HepG2 (cell line): ENCODE measurements around the gene BACH2. TPM values are rescaled to one million over a fixed set of nuclear protein-coding genes. Genes with fewer than 3 reads are reported as not detected.

Experiments used
- ATAC-seq: fragments of 200-7000 bp; cut with Tn5 transposase; 3 replicates; pipeline ENCODE4 v1.9.1; 2020; ENCODE audit warnings: mild to moderate bottlenecking, moderate library complexity
- BruUV-seq: library from RNA; stranded (reverse); fragments of 400-500 nt; replicated peaks from 2 replicates; lab custom pipeline; 2021; lab: Mats Ljungman, UMichigan
- CTCF ChIA-PET: fragments of 300-600 bp; formaldehyde crosslinking; extraction: SDS; loops from one replicate; lab custom pipeline; 2021; ENCODE audit warnings: low total read pairs, inconsistent platforms, low intra/inter-chr PET ratio; lab: Yijun Ruan, JAX
- POLR2A ChIA-PET: fragments of 350-600 bp; sonication (Branson Sonifier 250); formaldehyde crosslinking; loops from one replicate; lab custom pipeline; 2020; ENCODE audit warnings: antibody characterized with exemption, inconsistent platforms; lab: Yijun Ruan, JAX
- DNase-seq: peaks from one replicate; pipeline ENCODE4 v3.0.0-alpha.2; 2015; ENCODE audit warnings: low spot score
- FAIRE-seq: peaks from 3 replicates; lab custom pipeline; 2011; peaks lifted over from hg19 to GRCh38; lab: Jason Lieb, UNC
- H2AFZ ChIP-seq: one replicate; pipeline ENCODE4 v1.6.1; 2011; ENCODE audit warnings: low read length, inconsistent platforms
- H3K27ac ChIP-seq: fragments of 300-600 bp; 3 replicates; pipeline ENCODE4 v1.8.0; 2011; ENCODE audit warnings: mixed run types, mild to moderate bottlenecking, mixed read lengths, low read length, inconsistent platforms; ENCODE audit not compliant: insufficient read depth; ENCODE audit errors: extremely low read length
- H3K27me3 ChIP-seq, 2 experiments: fragments of 200-600 bp in 1 of 2; 2 replicates in 1 of 2; 3 replicates in 1 of 2; pipeline versions ENCODE4 v1.6.0 to v1.8.0; 2011; ENCODE audit warnings: low read length in 2 of 2, mild to moderate bottlenecking in 2 of 2, moderate library complexity in 2 of 2, inconsistent platforms in 1 of 2; ENCODE audit not compliant: insufficient read depth in 2 of 2, control insufficient read depth in 1 of 2
- H3K36me3 ChIP-seq, 2 experiments: fragments of 200-600 bp in 1 of 2; replicated peaks in 1 of 2; 2 replicates in 1 of 2; 3 replicates in 1 of 2; pipeline versions ENCODE4 v1.5.1 to v1.8.0; 2011; ENCODE audit warnings: low read length in 2 of 2, inconsistent platforms in 1 of 2; ENCODE audit not compliant: insufficient read depth in 2 of 2, control insufficient read depth in 1 of 2
- H3K4me1 ChIP-seq: 2 replicates; pipeline ENCODE4 v1.5.1; 2012; ENCODE audit warnings: low read length, inconsistent platforms; ENCODE audit not compliant: insufficient read depth
- H3K4me2 ChIP-seq: 2 replicates; pipeline ENCODE4 v1.6.0; 2011; ENCODE audit warnings: low read depth, low read length, inconsistent platforms
- H3K4me3 ChIP-seq, 3 experiments: fragments of 200-600 bp in 1 of 3; sonication (generic), shearing (Covaris generic) in 1 of 3; replicated peaks in 1 of 3; 2 replicates each; pipeline ENCODE4 v1.5.1; 2011 to 2016; ENCODE audit warnings: low read length in 3 of 3, inconsistent platforms in 2 of 3, low read depth in 2 of 3, mild to moderate bottlenecking in 2 of 3, control low read depth in 1 of 3, mixed read lengths in 1 of 3; ENCODE audit not compliant: insufficient read depth in 1 of 3
- H3K79me2 ChIP-seq: one replicate; pipeline ENCODE4 v1.6.1; 2011; ENCODE audit warnings: low read length, inconsistent platforms; ENCODE audit not compliant: insufficient read depth
- H3K9ac ChIP-seq: 2 replicates; pipeline ENCODE4 v1.6.0; 2011; ENCODE audit warnings: mild to moderate bottlenecking, low read depth, low read length, inconsistent platforms; ENCODE audit not compliant: insufficient read depth
- H3K9me3 ChIP-seq: 2 replicates; pipeline ENCODE4 v1.5.1; 2012; ENCODE audit warnings: mild to moderate bottlenecking, low read length
- H4K20me1 ChIP-seq: 2 replicates; pipeline ENCODE4 v1.6.0; 2011; ENCODE audit warnings: inconsistent platforms, mild to moderate bottlenecking, low read length, moderate library complexity; ENCODE audit not compliant: insufficient read depth
- ARNT ChIP-seq: fragments of 450-650 bp; IDR thresholded peaks from 2 replicates; pipeline ENCODE4 v1.6.1; 2017
- BRD4 ChIP-seq: sonication (generic); formaldehyde crosslinking; IDR thresholded peaks from 2 replicates; pipeline ENCODE4 v1.4.0; 2020; ENCODE audit warnings: missing genetic modification reagents
- JUNB ChIP-seq: sonication (generic); formaldehyde crosslinking; IDR thresholded peaks from 2 replicates; pipeline ENCODE4 v1.8.0; 2022; ENCODE audit warnings: missing genetic modification reagents, mild to moderate bottlenecking, borderline replicate concordance
- MAX ChIP-seq: IDR thresholded peaks from 2 replicates; pipeline ENCODE4 v1.6.1; 2012; ENCODE audit warnings: inconsistent platforms
- NFYB ChIP-seq: sonication (generic); formaldehyde crosslinking; IDR thresholded peaks from 2 replicates; pipeline ENCODE4 v1.4.0; 2020; ENCODE audit warnings: missing genetic modification reagents
- PBX3 ChIP-seq: sonication (generic); formaldehyde crosslinking; IDR thresholded peaks from 2 replicates; pipeline ENCODE4 v1.8.1; 2023; ENCODE audit warnings: missing genetic modification reagents, inconsistent platforms, borderline replicate concordance
- PITX1 ChIP-seq: sonication (generic); formaldehyde crosslinking; IDR thresholded peaks from 2 replicates; pipeline ENCODE4 v1.5.1; 2020; ENCODE audit warnings: mild to moderate bottlenecking, missing genetic modification reagents
- SP4 ChIP-seq: sonication (generic); formaldehyde crosslinking; IDR thresholded peaks from 2 replicates; pipeline ENCODE4 v1.8.1; 2023; ENCODE audit warnings: mild to moderate bottlenecking, missing genetic modification reagents
- TCF7 ChIP-seq: sonication (generic); IDR thresholded peaks from 2 replicates; pipeline ENCODE4 v1.6.1; 2016; ENCODE audit warnings: antibody characterized with exemption, low read depth
- THAP8 ChIP-seq: sonication (generic); formaldehyde crosslinking; IDR thresholded peaks from 2 replicates; pipeline ENCODE4 v1.5.1; 2020; ENCODE audit warnings: missing genetic modification reagents, mild to moderate bottlenecking, borderline replicate concordance
- TIGD3 ChIP-seq: sonication (generic); formaldehyde crosslinking; IDR thresholded peaks from 2 replicates; pipeline ENCODE4 v1.5.1; 2020; ENCODE audit warnings: mild to moderate bottlenecking, missing genetic modification reagents, borderline replicate concordance
- TOPORS ChIP-seq: sonication (generic); formaldehyde crosslinking; IDR thresholded peaks from 2 replicates; pipeline ENCODE4 v1.8.0; 2023; ENCODE audit warnings: mild to moderate bottlenecking, missing genetic modification reagents
- ZBTB14 ChIP-seq: sonication (generic); formaldehyde crosslinking; IDR thresholded peaks from 2 replicates; pipeline ENCODE4 v1.4.0; 2020; ENCODE audit warnings: missing genetic modification reagents
- ZFP37 ChIP-seq: sonication (generic); formaldehyde crosslinking; IDR thresholded peaks from 2 replicates; pipeline ENCODE4 v1.4.0; 2020; ENCODE audit warnings: missing genetic modification reagents, borderline replicate concordance
- ZNF124 ChIP-seq: sonication (generic); formaldehyde crosslinking; IDR thresholded peaks from 2 replicates; pipeline ENCODE4 v1.4.0; 2020; ENCODE audit warnings: missing genetic modification reagents
- ZNF589 ChIP-seq: sonication (generic); formaldehyde crosslinking; conservative IDR thresholded peaks from 2 replicates; pipeline ENCODE4 v1.8.0; 2022; ENCODE audit warnings: mild to moderate bottlenecking, moderate library complexity, missing genetic modification reagents
- ZNF597 ChIP-seq: sonication (generic); formaldehyde crosslinking; IDR thresholded peaks from 2 replicates; pipeline ENCODE4 v1.5.0; 2020; ENCODE audit warnings: missing genetic modification reagents
- WGBS: methylation state at CpG from one replicate; pipeline ENCODE4 v1.1.6; 2017; ENCODE audit warnings: low lambda C conversion rate; 5-methylcytosine and 5-hydroxymethylcytosine counted together
- in situ Hi-C: cut with HindIII; loops from 2 replicates; pipeline ENCODE4 v1.10.0; 2017; ENCODE audit warnings: low pct_unique_long_range_greater_than_20kb; ENCODE audit not compliant: extremely low pct_ligation_motif_present
- intact Hi-C: fragments of 100-400 bp; cut with micrococcal nuclease; formaldehyde crosslinking; loops from one replicate; pipeline ENCODE4 v1.10.0; 2022; ENCODE audit not compliant: unreplicated experiment
- polyA plus RNA-seq, 8 experiments: library from polyadenylated mRNA; depleted of rRNA in 3 of 8; stranded (reverse) in 7 of 8; unstranded in 1 of 8; fragments of >200 nt; fragmentation: Illumina TruSeq in 4 of 8; extraction: Trizol in 4 of 8; gene quantifications; 2 replicates each; pipeline versions ENCODE4 v1.2.1 to v1.2.3, GENCODE V29; 2011 to 2016; ENCODE audit warnings: low read depth in 4 of 8, missing spikeins in 1 of 8, mixed read lengths in 1 of 8; ENCODE audit not compliant: insufficient read depth in 1 of 8
- total RNA-seq, 5 experiments: library from RNA; depleted of rRNA; stranded (reverse); fragments of >200 nt; fragmentation: Illumina TruSeq; extraction: Trizol; gene quantifications; 2 replicates each; pipeline ENCODE4 v1.2.3, GENCODE V29; 2016; ENCODE audit warnings: low read depth in 1 of 5

The BACH2 gene
- total and polyA plus RNA-seq, 2 of the 13 experiments (the other 11 are each of a cell fraction or from before 2014, with no cell fraction given): 0.01 TPM; not detected in 1

GRCh38 chr6:89956182-89956581 lies 340.5 kb downstream of the BACH2 start:
- Histone ChIP-seq H3K79me2 (no peaks in the 10 kb centered on the region), H3K27ac (no peak overlapping the region), H3K9ac (no peak overlapping the region), H3K4me2 (no peak overlapping the region), H3K4me3 (no peak overlapping the region), H2AFZ (no peak overlapping the region), H3K27me3 (peaks cover 0 to 23% of the 10 kb centered on the region in 2 experiments; a peak in 3 of 5 replicates), H3K9me3 (no peaks in the 10 kb centered on the region), H4K20me1 (no peaks in the 10 kb centered on the region; the same call in 1 of the 2 replicates), H3K4me1 (no peaks in the 10 kb centered on the region), H3K36me3 (no peaks in the 10 kb centered on the region)
- BruUV-seq: no TSS peak
- POLR2A ChIA-PET: no interaction called here
- TF ChIP-seq THAP8 (CRISPR knock-in tag): no peak
- no peak for TF ChIP-seq SP4 (CRISPR knock-in tag)
- no peak for TF ChIP-seq ZBTB14 (CRISPR knock-in tag)
- no peak for TF ChIP-seq TCF7
- TF ChIP-seq MAX: no peak
- TF ChIP-seq ZNF589: no peak
- no peak for TF ChIP-seq PITX1 (CRISPR knock-in tag)
- no peak for TF ChIP-seq TIGD3
- TF ChIP-seq ZNF124 (CRISPR knock-in tag): no peak
- TF ChIP-seq JUNB (CRISPR knock-in tag): no peak
- no peak for TF ChIP-seq ZFP37 (CRISPR knock-in tag)
- TF ChIP-seq TOPORS (CRISPR knock-in tag): no peak
- TF ChIP-seq ARNT: no peak
- no peak for TF ChIP-seq NFYB (CRISPR knock-in tag)
- TF ChIP-seq ZNF597 (CRISPR knock-in tag): no peak
- TF ChIP-seq PBX3 (CRISPR knock-in tag): no peak
- no peak for TF ChIP-seq BRD4 (CRISPR knock-in tag)
- intact Hi-C loops (no loop called here), in situ Hi-C loops (no loop called here)
- CTCF ChIA-PET: no interaction called here
- FAIRE-seq (no peak), DNase-seq (no peak), ATAC-seq (no peak)
- 0% methylated on average over 4 of the region's 4 CpGs for WGBS
